Activated CD4-positive, alpha-beta T cell treated with anti-CD3 and anti-CD28 coated beads, Interleukin-2, amount 50 U/mL, for 1 hour (primary cell): Measurements from ENCODE around the gene HOXA11.

Source experiments
- DNase-seq: peaks from one replicate; pipeline ENCODE4 v3.0.0-alpha.2; 2020

HOXA11 gene

DNA sequence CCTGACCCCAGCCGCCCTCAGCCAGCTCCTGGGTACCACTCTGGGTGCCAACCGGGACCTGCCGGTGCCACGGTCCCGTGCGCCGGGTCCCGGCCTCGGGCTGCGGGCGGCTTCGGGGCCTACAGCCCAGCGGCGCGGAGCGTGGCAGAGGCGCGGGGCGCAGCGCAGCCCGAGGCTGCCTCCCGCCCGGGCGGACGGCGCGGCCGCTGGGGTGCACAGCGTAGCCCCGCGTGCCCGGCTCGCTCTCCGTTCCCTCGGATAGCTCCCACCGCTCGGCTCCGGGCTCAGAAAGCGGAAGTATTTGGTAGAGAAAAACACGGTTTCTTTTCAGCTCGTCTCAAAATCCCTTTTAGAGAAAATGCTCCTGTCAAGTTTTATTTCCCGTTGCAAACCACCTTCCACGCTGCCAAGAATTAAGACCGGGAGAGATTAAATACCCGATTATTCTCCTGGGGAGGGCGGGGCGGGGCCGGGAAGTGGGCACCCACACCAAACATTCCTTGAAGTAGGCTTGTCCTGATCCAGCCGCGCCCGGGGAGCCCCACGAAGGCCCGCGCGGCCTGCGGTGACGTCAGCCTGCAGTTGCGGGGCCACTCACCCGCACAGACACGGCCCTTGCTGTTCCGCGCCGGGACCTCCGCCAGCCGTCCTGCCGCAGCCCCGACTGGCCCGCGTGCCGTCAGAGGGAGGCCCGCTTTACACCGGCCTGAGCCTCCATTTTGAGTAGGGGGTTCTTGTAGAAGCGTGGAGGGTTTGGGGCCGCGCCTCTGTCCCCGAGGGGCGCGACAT, 7.7 kb upstream of the HOXA11 start:
- DNase-seq = no peak

DNA sequence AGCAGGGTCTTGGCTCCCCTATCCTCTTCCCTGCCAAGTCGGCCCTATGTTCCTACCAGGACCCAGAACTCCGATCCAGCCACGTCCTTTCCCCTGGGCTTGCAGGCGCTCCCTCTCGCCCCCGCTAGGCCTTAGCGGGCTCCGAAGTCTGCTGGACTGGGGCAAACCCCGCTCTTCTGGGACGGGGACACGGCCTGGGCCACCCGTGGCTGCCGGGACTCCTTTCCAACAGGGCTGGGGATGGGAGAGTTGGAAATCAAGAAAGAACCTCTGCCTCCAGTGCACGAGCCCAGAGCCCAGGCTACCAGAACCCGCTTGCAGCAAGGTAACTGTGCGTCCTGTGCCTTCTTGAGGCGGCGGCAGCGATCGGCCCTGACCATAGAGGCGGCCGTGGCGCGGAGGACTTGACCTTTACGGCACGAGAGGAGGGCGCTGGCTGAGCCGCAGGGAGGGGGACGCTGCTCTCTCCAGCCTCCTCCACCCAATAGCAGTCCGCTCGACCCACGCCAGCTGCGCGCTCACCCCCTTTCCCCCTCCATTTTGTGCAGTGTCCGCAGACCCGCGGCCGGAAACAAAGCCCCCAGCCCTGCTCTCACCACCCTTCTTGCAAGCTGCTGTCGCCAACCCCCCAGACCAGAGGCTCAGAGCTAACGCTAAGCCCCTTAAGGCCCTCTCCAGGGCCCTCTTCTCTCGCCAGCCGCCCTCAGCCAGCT, 7.0 kb upstream of the HOXA11 start:
- no peak for DNase-seq

DNA sequence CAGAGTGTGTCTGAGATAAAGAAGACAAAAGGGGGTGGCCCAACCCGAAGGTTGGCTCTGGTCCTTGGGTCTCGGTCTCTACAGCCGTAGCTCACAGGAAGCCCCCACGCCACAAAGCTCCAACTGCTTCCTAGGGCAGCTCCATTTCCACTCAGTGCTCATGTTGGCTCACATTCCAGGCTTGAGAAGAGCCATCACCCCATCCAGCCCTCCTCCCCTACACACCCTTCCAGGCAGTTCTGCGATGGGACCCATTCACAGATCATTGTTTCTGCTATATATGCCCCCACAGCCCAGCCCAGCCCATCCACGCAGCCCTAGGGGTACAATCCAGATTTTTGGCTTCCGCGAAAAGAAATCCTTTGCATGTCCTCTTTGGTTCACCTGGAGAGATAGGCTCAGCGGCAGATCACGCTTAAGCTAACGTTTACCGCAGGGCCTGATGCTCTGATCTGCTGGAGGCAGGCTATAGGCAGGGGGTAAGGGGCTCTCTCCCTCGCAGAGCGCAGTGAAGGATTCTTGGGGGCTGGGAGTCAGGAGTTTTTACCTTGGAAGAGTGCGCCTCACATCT, 6.2 kb upstream of the HOXA11 start:
- DNase-seq = no peak

DNA sequence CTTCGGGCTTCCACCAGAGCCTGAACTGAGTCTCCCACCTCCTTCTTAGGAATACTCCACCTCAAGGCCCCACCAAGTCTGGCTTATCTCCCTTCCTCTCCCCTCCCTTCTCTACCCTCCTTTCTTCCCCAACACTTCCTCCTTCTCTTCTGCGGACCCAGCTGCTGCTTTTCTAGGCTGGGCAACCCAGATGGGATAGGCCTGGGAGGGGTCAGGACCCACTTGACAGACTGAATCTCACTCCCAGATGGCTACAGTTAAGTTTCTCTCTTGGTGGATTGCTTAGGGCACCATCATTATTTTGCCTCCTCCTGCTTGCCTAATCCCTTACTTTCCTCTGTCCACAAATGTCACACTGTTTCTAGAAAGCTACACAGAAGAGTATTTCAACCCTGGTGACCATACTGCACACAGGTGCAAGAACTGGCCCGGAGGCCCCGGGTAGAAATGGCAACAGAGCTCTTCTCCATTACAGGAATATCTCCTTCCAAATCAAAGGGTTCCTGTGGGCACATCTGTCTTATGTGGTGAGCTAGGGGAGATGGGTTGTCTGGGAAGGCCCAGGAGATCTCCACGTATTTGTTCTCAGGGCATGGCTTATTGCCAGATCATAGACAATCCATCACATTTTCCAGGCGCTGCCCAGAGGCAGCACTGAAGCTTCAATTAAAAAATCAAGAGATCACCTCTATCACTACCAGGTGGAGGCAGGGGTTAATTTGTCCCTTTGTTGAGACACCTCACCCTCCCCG, 5.1 kb upstream of the HOXA11 start:
- no peak for DNase-seq

DNA sequence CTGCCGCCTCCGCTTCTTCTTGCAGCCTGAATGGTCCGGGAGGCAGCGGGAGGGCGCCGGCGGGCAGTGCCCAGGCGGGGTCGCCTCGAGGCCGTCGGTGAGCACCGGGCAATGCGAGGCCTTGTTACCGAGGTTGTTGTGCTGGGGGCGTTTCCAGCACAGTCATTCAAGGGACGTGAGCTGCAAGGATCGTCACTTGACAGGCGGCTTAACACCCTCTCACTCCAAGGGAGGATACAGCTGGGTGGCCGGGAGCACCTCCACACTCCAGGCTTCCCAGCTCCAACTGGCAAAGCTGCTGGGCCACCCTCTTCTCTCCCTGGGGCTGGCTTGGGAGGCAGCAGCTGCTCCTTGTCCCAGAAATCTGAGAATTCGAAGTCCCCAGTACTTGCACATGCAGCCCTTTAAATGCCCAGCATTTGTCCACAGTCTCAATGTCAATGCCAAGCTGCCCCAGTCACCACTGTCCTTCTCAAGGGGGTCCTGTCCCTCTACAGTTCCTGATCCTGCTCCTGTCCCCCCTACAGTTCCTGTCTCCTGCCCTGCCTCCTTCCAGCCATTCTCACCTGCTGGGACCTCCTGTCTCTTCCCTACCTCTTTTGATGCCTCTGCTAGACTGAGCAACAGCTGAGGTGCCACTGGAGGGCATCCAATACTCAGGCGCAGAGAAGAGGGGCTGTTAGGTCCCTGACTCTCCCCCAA, 4.4 kb upstream of the HOXA11 start:
- no peak for DNase-seq

DNA sequence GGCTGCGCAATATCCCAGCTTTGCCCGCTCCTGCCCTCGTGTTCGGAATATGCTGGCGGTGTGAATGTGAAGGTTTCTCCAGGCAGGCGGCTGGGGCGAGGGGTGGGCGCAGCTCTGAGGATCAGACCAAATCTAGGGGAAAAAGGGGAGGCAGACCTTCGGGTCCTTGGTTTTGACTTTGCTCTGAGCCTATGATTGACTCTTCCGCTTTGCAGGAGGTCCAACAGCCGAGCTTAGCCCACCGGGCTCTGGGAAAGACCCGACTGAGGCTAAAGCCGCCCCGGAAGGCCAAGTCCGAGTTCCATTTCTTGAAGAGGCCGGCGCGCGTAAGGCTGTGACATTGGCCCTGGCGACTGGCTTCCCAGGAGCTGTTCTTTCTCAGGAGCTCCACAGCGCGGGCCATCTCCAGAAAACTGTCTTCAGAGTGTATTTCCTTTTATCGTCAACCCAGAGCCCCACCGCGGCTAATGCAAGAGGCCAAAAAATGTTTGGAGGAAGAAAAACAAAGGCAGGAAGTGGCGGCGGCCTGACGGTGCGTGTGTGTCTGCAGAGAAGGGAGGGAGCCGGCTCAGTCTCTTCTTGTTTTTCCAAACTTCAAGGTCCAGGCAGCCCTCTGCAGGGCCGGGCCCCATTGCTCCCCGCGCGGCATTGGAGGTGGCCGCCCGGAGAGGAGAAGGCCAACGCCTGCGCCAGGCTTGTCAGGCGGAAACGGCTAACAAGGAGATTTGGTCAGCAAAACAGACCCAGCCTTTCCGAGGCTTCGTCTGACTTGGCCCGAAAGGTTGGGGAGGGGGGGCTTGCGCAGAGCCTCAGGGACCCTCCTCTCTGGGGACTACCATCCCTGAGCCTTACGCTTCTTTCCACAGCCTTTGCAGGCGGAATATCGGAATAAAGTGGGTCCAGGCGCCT, 3.6 kb upstream of the HOXA11 start:
- DNase-seq = no peak

DNA sequence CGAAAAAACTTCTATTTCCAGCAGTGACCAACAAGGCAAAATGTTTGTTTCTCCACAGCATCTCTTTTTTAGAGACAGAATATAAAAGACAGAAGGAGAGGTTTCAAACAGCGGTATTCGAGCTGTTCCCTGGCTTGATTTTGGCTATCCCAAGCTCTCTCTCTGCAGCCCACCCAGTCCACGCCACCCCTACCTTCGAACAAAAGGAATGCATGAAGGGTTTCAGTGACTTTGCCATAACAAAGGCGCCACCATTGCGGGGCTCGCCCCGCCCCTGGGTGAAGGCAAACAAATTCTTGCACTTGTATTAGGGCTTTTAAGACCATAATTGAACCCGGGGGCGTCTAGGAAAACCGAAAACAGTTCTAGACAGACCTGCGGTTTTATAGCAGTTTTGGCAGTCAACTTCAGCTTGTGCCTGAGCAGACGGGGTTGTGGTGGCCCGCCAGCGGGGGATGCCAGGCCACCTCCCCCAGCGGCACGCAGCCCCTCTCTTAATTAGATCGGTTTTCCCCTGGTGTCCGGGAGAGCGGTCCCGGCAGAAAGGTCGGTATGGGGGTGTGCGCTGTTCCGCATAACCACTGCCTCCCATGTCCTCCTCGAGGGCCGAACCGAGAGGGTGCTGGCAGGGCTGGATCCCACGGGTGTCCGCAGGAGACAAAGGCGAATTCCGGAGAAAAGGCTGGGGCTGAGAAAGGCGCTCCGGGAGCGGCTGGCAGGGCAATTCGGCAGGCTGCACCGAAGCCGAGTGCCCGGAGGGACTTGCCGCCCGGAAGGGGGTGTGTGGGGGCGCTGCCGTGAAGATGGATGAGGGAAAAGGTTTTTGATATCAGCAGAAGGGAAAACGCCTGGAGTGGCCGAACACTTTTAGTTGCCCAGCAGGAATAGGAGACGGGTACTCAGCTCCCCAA, 2.7 kb upstream of the HOXA11 start:
- no peak for DNase-seq

DNA sequence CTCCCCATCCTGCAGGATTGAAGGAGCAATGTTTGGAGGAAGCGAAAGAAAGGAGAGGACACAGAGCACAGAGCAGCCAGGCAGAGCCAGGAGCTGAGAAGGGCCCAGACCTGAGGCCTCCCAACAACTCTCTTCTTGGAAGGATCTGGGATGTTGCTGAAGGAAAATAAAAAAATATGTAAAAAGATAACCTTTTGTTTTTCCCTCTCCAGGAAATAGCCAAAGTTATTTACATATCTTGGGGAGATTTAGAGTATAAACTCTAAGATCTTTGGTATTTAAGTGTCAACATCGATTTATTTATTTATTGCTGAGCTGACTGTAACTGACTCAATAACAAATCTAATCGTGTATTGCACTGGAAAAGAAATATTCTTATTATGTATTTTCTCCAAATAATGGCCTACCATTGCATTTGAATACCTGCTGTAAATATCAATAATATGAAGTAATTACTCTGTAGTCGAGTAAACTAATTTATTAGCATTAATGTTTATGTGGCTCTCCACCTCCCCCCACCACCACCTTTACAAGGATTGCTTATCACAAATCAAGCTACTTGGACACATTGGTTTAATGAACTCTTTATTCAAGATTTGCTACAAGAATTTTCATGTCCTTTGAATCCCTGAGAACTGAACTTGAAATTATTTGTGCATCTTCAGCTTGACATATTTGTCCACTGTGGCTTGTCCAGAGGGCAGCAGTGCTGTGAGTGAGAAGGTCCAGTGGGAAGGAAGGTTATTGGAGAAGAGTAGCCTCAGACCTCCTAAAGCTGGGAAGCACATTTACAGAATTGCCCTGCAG, 1.8 kb upstream of the HOXA11 start:
- no peak for DNase-seq

DNA sequence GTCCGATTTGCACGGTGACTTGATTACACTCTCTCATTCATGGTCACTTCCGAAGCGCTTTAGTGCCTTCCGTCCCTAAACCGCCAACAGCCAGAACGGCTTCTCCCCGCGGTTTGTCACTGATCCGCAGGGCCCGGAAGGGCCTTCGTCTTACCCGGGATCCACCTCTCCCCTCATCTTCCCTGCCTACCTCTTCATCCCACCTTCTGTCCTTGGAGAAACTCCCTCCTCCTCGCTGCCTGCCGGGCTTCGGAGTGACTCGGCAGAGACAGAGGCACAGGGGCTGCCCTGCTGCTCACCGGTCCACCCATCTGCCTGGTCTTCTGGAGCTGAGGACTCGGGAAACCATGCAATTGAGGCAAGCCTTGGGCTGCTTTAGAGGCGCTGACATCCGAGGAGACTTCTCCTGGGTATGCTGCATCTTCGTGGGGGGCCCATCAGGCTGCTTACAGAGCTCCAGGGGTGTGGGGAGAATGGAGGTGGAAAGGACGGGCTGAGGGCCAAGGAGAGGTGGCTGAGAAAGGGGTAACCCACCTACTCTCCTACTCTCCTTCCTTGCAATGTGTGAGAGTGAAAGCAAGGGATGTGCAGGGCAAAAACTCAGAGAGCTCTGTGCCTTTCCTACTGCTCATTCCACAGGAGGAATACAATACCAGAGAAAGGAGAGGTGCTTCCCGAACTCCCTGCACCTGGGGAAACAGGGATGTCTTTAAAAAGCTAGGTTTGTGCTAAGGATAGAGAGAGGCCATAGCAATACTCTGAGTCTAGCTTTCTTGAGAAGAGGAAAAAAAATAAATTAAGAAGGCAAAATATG, 1.0 kb upstream of the HOXA11 start:
- no peak for DNase-seq

DNA sequence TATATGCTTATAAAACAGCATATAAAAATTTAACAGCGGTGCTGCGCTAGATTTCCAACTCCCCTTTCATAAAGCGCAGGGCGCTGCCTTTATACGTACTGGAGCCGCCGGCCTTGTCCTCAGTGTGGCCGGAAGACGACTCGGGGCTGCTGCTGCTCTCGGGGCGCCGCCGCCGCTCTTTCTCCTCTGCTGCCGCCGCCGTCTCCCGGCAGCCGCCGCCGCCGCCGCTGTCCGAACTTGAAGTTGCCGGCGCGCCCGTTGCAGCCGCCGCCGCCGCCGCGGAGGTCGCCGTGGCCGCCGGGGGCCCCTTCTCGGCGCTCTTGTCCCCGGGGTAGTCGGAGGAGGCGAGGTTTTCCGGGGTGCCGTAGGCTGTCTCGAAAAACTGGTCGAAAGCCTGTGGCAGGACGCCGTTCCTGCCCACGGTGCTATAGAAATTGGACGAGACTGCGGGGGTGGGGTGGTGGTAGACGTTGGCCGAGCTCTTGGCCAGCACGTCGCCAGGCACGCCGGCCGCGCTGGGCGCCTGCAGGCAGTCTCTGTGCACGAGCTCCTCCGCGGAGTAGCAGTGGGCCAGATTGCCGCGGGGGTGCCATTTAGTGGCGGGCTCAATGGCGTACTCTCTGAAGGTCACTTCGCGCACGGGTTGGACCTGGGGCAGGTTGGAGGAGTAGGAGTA, 557 bp downstream of the HOXA11 start:
- no peak for DNase-seq

DNA sequence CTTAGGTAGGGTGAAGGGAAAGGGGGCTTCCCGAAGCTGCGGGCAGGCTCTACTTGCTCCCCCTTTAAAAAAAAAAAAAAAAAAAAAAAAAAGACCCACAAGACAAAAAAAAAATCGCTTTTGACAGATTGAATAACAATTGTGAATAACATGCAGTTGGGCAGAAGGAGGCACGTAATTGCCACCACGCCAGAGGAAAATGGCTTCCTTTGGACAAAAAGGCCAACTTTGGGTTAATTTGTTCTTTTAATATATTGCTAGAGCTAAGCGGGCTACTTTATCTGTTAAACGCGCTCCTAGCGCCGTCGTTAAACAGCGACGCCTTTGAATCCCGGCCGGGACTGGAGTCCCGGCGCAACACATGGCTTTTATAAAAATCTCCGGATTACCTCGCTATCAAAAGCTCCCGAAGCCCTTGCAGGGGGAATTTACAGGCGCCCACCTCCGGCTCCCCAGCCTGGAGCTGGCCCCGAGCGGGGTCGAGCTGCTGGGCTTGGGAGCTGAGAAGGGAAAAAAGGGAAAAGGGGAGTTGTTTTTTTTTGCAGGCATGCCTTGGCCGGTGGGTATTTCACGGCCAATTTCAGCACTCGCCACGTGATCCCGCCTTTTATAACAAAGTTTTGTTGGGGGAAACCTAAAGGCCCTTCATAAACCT, 1.2 kb downstream of the HOXA11 start:
- no peak for DNase-seq

DNA sequence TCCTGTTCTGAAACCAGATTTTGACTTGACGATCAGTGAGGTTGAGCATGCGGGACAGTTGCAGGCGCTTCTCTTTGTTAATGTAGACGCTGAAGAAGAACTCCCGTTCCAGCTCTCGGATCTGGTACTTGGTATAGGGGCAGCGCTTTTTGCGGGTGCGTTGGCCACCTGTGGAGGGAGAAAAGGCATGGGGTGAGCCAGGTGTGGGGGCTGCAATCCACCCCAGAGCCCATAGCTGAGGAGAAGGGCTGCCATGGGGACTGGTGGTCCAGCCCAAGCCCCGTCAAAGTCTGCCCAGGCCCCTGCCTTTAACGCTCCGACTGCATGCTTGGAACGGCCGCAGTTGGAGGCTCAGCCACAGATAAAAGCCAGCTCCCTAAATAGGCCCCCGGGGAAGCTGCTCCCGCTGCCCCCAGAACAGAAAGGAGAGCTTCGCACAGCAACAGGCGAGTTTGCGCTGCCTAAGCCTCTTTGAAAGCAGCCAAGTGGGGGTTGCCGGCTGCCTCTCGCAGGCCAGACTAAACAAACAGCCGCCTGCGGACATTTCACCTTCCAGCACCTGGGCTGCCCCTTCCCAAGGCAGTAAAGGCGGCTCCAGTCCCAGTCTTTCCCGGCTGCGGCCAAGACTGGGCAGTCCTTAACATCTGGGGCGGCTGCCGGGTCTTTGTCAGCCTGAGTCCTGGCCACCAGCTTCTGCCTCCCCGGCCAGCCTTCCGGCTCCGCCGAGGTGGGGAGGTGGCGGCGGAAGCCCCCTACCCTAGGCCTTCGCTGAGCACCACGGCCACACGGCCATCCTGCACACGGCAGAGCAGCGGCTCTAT, 2.0 kb downstream of the HOXA11 start:
- no peak for DNase-seq

DNA sequence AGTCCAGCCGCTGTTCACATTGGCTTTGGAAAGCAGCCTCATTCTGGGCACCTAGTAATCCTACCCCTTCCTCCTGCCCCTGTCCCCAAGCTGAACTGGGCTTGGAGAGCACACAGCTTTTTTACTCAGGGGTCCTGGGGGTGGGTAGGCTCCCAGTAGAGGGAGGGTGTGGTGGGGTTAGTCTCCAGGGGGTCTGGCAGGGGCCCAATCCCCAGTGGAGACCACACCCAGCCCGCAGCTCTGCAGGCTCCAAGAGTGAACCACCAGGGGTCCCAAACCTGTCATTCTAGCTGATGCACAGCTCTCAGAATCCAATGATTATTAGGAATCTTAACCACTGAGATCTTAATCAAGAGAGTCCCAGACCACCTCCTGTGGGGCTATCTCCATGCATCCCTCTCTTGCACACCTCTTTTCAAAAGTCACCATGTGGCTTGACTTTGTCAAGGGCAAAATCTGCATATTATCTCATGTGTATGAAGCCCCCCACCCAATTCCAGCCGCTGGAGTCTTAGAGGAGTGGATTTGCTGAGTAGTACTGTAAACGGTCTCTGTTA, 2.7 kb downstream of the HOXA11 start:
- no peak for DNase-seq

DNA sequence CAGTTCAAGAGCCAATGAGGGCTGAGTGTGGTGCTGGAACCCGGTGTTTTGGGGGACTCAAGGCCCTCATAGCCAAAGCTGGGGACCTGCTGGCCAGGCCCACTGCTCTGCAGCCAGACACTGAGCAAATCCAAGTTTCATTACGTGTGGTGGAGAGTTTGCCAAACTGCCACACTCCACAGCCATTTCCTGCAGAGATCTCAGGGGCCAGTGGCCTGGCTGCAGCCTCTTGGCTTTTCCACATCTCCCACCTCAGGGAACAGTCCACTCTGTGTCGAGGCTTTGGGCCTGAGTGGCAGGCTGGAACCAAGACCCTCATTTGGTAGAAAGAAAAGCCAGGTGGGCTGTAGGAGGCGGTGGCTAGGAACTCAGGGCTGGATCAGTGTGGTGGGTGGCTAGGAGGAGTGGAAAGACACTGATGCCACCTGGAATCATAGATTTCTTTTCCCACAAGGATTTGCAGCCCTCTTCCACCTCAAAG, 3.2 kb downstream of the HOXA11 start:
- no peak for DNase-seq

DNA sequence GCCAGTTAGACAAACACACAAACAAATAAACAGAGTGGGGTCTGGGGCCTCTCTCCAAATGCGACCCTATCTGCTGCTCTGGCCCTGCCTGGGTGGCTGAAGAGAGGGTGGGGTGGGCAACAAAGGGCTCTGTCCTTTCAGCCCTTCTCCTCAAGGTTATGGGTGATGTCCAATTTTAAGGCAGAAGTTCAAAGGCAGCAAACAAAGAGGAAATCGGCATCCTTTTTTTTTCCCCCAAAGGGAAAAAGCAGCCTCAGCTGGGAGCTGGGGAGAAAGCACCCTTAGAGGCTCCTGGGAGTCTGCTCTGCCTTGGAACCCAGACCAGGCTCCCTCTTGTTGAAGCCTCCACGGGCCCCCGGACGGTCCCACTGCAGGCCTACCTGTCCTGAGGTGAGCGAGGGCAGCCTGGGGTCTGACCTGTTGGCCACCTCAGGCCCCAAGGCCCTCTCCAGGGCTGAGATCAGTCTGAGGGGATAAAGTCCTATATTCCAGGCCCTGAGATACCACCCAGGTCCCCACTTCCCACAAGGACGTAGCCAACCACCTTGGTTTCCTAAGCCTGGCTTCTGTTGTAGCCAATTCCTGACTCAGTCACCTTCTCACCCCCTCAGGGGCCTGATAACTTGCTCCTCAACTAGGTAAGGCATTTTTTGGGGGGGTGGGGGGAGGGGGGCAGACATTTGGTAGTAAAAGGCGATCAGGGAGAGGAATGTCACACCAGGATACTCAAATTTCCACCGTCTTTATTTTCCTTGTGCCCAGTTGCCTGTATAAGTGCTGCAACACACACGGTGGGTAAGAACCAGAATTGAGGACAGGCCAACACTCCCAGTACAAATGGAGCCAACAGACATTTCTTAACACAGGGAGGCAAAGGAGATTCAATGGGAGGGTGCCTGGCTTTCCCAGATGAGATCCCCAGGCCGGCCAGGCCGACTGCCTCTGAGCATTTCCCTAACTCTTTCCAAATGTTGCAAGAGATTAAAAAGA, 4.3 kb downstream of the HOXA11 start:
- no peak for DNase-seq
